SK-N-SH (cell line): ENCODE data around the gene SNAI3. TPM values are rescaled to one million over a fixed set of nuclear protein-coding genes. Genes with fewer than 3 reads are reported as not detected.

ENCODE experiments used
- CTCF ChIA-PET: fragments of 300-600, 350-600 bp; formaldehyde crosslinking; extraction: SDS; loops from one replicate; lab custom pipeline; 2021; lab: Yijun Ruan, JAX
- POLR2A ChIA-PET: fragments of 350-600 bp; sonication (Branson Sonifier 250); formaldehyde crosslinking; extraction: SDS; loops from one replicate; lab custom pipeline; 2020; ENCODE audit warnings: antibody characterized with exemption, inconsistent platforms; lab: Yijun Ruan, JAX
- DNase-seq: peaks from one replicate; pipeline ENCODE4 v3.0.0; 2012
- H2AFZ ChIP-seq: fragments of 200-600 bp; sonication (generic); 2 replicates; pipeline ENCODE4 v1.8.1; 2016; ENCODE audit warnings: antibody characterized with exemption, mild to moderate bottlenecking, low read depth
- H3F3A ChIP-seq: fragments of 200-600 bp; sonication (generic); replicated peaks from 2 replicates; pipeline ENCODE3; 2016; ENCODE audit warnings: antibody characterized with exemption, mild to moderate bottlenecking; ENCODE audit not compliant: insufficient read depth
- H3K27ac ChIP-seq, 2 experiments: fragments of 200-500 bp in 1 of 2; fragments of 200-600 bp in 1 of 2; sonication (Bioruptor generic) in 1 of 2; sonication (generic), shearing (Covaris generic) in 1 of 2; 2 replicates each; pipeline versions ENCODE4 v1.5.1 to v1.6.1; 2014 to 2016; ENCODE audit warnings: low read depth in 2 of 2, inconsistent platforms in 1 of 2, low read length in 1 of 2, mild to moderate bottlenecking in 1 of 2, mixed read lengths in 1 of 2
- H3K27me3 ChIP-seq: fragments of 200-600 bp; sonication (generic), shearing (Covaris generic); 2 replicates; pipeline ENCODE4 v1.6.1; 2016; ENCODE audit warnings: mixed run types; ENCODE audit not compliant: insufficient read depth
- H3K36me3 ChIP-seq, 2 experiments: fragments of 200-500 bp in 1 of 2; fragments of 200-600 bp in 1 of 2; sonication (Bioruptor generic) in 1 of 2; sonication (generic) in 1 of 2; replicated peaks in 1 of 2; 2 replicates each; pipeline versions ENCODE3 to v1.5.1; 2014 to 2016; ENCODE audit warnings: low read length in 1 of 2, mild to moderate bottlenecking in 1 of 2; ENCODE audit not compliant: insufficient read depth in 2 of 2, control insufficient read depth in 1 of 2
- H3K4me1 ChIP-seq, 2 experiments: fragments of 200-500 bp in 1 of 2; fragments of 200-600 bp in 1 of 2; sonication (Bioruptor generic) in 1 of 2; sonication (generic), shearing (Covaris generic) in 1 of 2; 2 replicates each; pipeline versions ENCODE4 v1.5.1 to v1.6.1; 2014 to 2016; ENCODE audit warnings: low read depth in 1 of 2, low read length in 1 of 2, mixed run types in 1 of 2; ENCODE audit not compliant: insufficient read depth in 2 of 2, control insufficient read depth in 1 of 2
- H3K4me2 ChIP-seq: fragments of 200-600 bp; sonication (generic), shearing (Covaris generic); 2 replicates; pipeline ENCODE4 v1.6.1; 2017; ENCODE audit warnings: mixed run types
- H3K4me3 ChIP-seq, 2 experiments: fragments of 200-500 bp in 1 of 2; fragments of 200-600 bp in 1 of 2; sonication (Bioruptor generic) in 1 of 2; sonication (generic), shearing (Covaris generic) in 1 of 2; 2 replicates each; pipeline versions ENCODE4 v1.5.1 to v1.8.1; 2014 to 2016; ENCODE audit warnings: low read depth in 2 of 2, inconsistent platforms in 1 of 2, low read length in 1 of 2, mild to moderate bottlenecking in 1 of 2, mixed read lengths in 1 of 2, moderate library complexity in 1 of 2
- H3K79me2 ChIP-seq: fragments of 200-600 bp; sonication (generic); 2 replicates; pipeline ENCODE4 v1.8.1; 2017; ENCODE audit warnings: mild to moderate bottlenecking; ENCODE audit not compliant: insufficient read depth
- H3K9ac ChIP-seq: fragments of 200-600 bp; sonication (generic); 2 replicates; pipeline ENCODE4 v1.6.1; 2017; ENCODE audit warnings: mixed run types
- H3K9me2 ChIP-seq: fragments of 200-600 bp; sonication (generic); 2 replicates; pipeline ENCODE4 v1.6.1; 2017; ENCODE audit warnings: mixed run types
- H3K9me3 ChIP-seq: fragments of 200-600 bp; sonication (generic); 2 replicates; pipeline ENCODE4 v1.6.1; 2017; ENCODE audit warnings: mixed run types, mild to moderate bottlenecking, moderate library complexity
- H4K20me1 ChIP-seq: fragments of 200-600 bp; sonication (generic); 2 replicates; pipeline ENCODE4 v1.6.1; 2017; ENCODE audit warnings: mild to moderate bottlenecking, mixed run types; ENCODE audit not compliant: insufficient read depth
- CHD2 ChIP-seq: fragments of 150-350 bp; IDR thresholded peaks from 2 replicates; pipeline ENCODE4 v1.6.1; 2018; ENCODE audit warnings: low read length; ENCODE audit not compliant: partially characterized antibody
- EP300 ChIP-seq, 2 experiments: IDR thresholded peaks; 2 replicates each; pipeline versions ENCODE4 v1.4.0 to v1.6.1; 2012; ENCODE audit warnings: borderline replicate concordance in 1 of 2, low read depth in 1 of 2, low read length in 1 of 2
- EZH2phosphoT487 ChIP-seq: fragments of 200-600 bp; sonication (generic); IDR thresholded peaks from 2 replicates; pipeline ENCODE4 v1.6.1; 2017; ENCODE audit warnings: low read depth, mixed run types, mild to moderate bottlenecking, antibody characterized with exemption, moderate library complexity, borderline replicate concordance
- FOSL2 ChIP-seq: IDR thresholded peaks from 2 replicates; pipeline ENCODE4 v1.4.0; 2012; ENCODE audit warnings: low read depth, mild to moderate bottlenecking, moderate library complexity, borderline replicate concordance
- FOXM1 ChIP-seq: IDR thresholded peaks from 2 replicates; pipeline ENCODE4 v1.4.0; 2012; ENCODE audit warnings: low read depth, mild to moderate bottlenecking
- GABPA ChIP-seq: IDR thresholded peaks from 2 replicates; pipeline ENCODE4 v1.4.0; 2012; ENCODE audit warnings: low read depth, mild to moderate bottlenecking
- JUND ChIP-seq: IDR thresholded peaks from 2 replicates; pipeline ENCODE4 v1.4.0; 2012
- MXI1 ChIP-seq: IDR thresholded peaks from 2 replicates; pipeline ENCODE4 v1.6.1; 2012; ENCODE audit warnings: mild to moderate bottlenecking, low read depth, low read length, improper control_type of control experiment
- PBX3 ChIP-seq: IDR thresholded peaks from 2 replicates; pipeline ENCODE4; 2012
- POLR2AphosphoS5 ChIP-seq: IDR thresholded peaks from 2 replicates; pipeline ENCODE4 v1.6.1; 2012; ENCODE audit warnings: low read depth, low read length
- RAD21 ChIP-seq: IDR thresholded peaks from 2 replicates; pipeline ENCODE4 v1.6.1; 2012; ENCODE audit warnings: mild to moderate bottlenecking, low read length
- RCOR1 ChIP-seq: fragments of 150-350 bp; IDR thresholded peaks from 2 replicates; pipeline ENCODE4 v1.6.1; 2017; ENCODE audit warnings: antibody characterized with exemption, low read length
- RFX5 ChIP-seq: IDR thresholded peaks from 2 replicates; pipeline ENCODE4 v1.6.1; 2012; ENCODE audit warnings: mild to moderate bottlenecking, improper control_type of control experiment, low read length
- RXRA ChIP-seq: IDR thresholded peaks from 2 replicates; pipeline ENCODE4 v1.4.0; 2012; ENCODE audit warnings: low read depth, mild to moderate bottlenecking, borderline replicate concordance
- SIN3A ChIP-seq: IDR thresholded peaks from 2 replicates; pipeline ENCODE4 v1.6.1; 2012; ENCODE audit warnings: low read depth, mild to moderate bottlenecking, low read length, moderate library complexity, borderline replicate concordance
- SMC3 ChIP-seq: IDR thresholded peaks from 2 replicates; pipeline ENCODE4 v1.6.1; 2012; ENCODE audit warnings: low read depth, low read length, improper control_type of control experiment
- TAF1 ChIP-seq: IDR thresholded peaks from 2 replicates; pipeline ENCODE4 v1.6.1; 2012; ENCODE audit warnings: low read depth, mild to moderate bottlenecking, low read length, moderate library complexity, borderline replicate concordance
- USF1 ChIP-seq: IDR thresholded peaks from 2 replicates; pipeline ENCODE4 v1.4.0; 2012; ENCODE audit warnings: low read depth, borderline replicate concordance
- YY1 ChIP-seq: IDR thresholded peaks from 2 replicates; pipeline ENCODE4 v1.4.0; 2012; ENCODE audit warnings: low read depth, mild to moderate bottlenecking
- ZBTB33 ChIP-seq: IDR thresholded peaks from 2 replicates; pipeline ENCODE4 v1.4.0; 2012; ENCODE audit warnings: low read depth, borderline replicate concordance
- WGBS: methylation state at CpG from one replicate; pipeline ENCODE4 v1.1.6; 2017; ENCODE audit warnings: low lambda C conversion rate; 5-methylcytosine and 5-hydroxymethylcytosine counted together
- polyA plus RNA-seq, 3 experiments: library from polyadenylated mRNA; depleted of rRNA; stranded (reverse); fragments of >200 nt; gene quantifications; 2 replicates each; pipeline ENCODE4 v1.2.3, GENCODE V29; 2012

Gene SNAI3
- polyA plus RNA-seq, 1 of the 3 experiments (the other 2 are of a cell fraction) = 0.03 TPM

GRCh38 chr16:88712362-88712979 is 26.2 kb upstream of the SNAI3 start:
- TF ChIP-seq FOXM1 = no peak
- no peak for TF ChIP-seq ZBTB33
- TF ChIP-seq RCOR1 = no peak
- TF ChIP-seq RAD21 = no peak
- no peak for TF ChIP-seq USF1
- TF ChIP-seq CHD2 = no peak
- no peak for TF ChIP-seq EZH2phosphoT487
- no peak for TF ChIP-seq SMC3
- TF ChIP-seq YY1 = no peak
- TF ChIP-seq POLR2AphosphoS5 = no peak
- TF ChIP-seq SIN3A = no peak
- no peak for TF ChIP-seq RFX5
- no peak for TF ChIP-seq RXRA
- TF ChIP-seq TAF1 = no peak
- TF ChIP-seq FOSL2 = no peak
- TF ChIP-seq MXI1 = no peak
- no peak for TF ChIP-seq JUND
- TF ChIP-seq GABPA = no peak
- no peak for TF ChIP-seq EP300 (IDR thresholded peaks at IDR 0.05; ENCODE audit: borderline replicate concordance in 1 of 2, low read depth in 1 of 2, low read length in 1 of 2)
- no peak for TF ChIP-seq PBX3
- no peaks in the 10 kb centered on the region for H3K9me2 ChIP-seq
- peaks cover 5% of the 10 kb centered on the region; the same call in 1 of the 2 replicates for H4K20me1 ChIP-seq
- H3K27me3 ChIP-seq = no peaks in the 10 kb centered on the region
- ChIA-PET POLR2A (no interaction called here), CTCF (no interaction called here)
- no peaks in the 10 kb centered on the region for H3K9me3 ChIP-seq
- H3K4me2 ChIP-seq = no peak overlapping the region
- peaks cover 14% of the 10 kb centered on the region for H3F3A ChIP-seq
- H3K36me3 ChIP-seq = peaks cover 8 to 44% of the 10 kb centered on the region in 2 experiments
- H3K27ac ChIP-seq = no peak overlapping the region
- 93% methylated on average over 6 of the region's 25 CpGs for WGBS
- H3K79me2 ChIP-seq = peaks cover 21% of the 10 kb centered on the region; the same call in 1 of the 2 replicates
- H3K9ac ChIP-seq = no peak overlapping the region
- no peak overlapping the region for H2AFZ ChIP-seq
- peaks cover 0 to under 1% of the 10 kb centered on the region in 2 experiments; a peak in 2 of 4 replicates for H3K4me1 ChIP-seq
- no peak for DNase-seq
- no peak overlapping the region for H3K4me3 ChIP-seq
